ENCODE measurements around the gene ADD1. TPM values are rescaled to one million over a fixed set of nuclear protein-coding genes. Genes with fewer than 3 reads are reported as not detected.

The ADD1 gene
- total and polyA plus RNA-seq, 2 of the 13 experiments (the other 11 are each of a cell fraction or from before 2014, with no cell fraction given): 73.9 to 122 TPM

- Histone ChIP-seq H2AFZ (ENCODE audit: low read length) (no peak overlapping the region), H3K9ac (ENCODE audit: insufficient read depth, low read depth, low read length) (no peak overlapping the region), H3K36me3 (replicated peaks in 1 of 2; ENCODE audit: control insufficient read depth in 1 of 2, insufficient read depth in 2 of 2, low read length in 2 of 2) (peaks cover 49 to 86% of the 10 kb centered on the region in 2 experiments), H3K4me1 (ENCODE audit: insufficient read depth, low read length) (peaks cover 14% of the 10 kb centered on the region; the same call in 1 of the 2 replicates), H4K20me1 (ENCODE audit: insufficient read depth, low read length) (peaks cover 9% of the 10 kb centered on the region; the same call in 1 of the 2 replicates), H3K4me2 (ENCODE audit: low read depth, low read length) (no peak overlapping the region), H3K27ac (ENCODE audit: extremely low read length, insufficient read depth, low read length) (no peak overlapping the region), H3K4me3 (replicated peaks in 1 of 3; ENCODE audit: insufficient read depth in 1 of 3, low read depth in 2 of 3, low read length in 3 of 3) (no peak overlapping the region), H3K79me2 (ENCODE audit: insufficient read depth, low read length) (no peaks in the 10 kb centered on the region), H3K9me3 (ENCODE audit: low read length) (no peaks in the 10 kb centered on the region), H3K27me3 (ENCODE audit: control insufficient read depth in 1 of 2, insufficient read depth in 2 of 2, low read length in 2 of 2) (no peaks in the 10 kb centered on the region)
- CTCF ChIA-PET (ENCODE audit: low intra/inter-chr PET ratio, low total read pairs): interaction anchor here (1.5 kb wide), 1 partner anchor 87 kb away, joined by 5 read pairs; no protein-coding TSS in a partner anchor
- DNase-seq (ENCODE audit: low spot score) (no peak), FAIRE-seq (no peak), ATAC-seq (no peak)
- no peak for TF ChIP-seq CBX2 (IDR thresholded peaks at IDR 0.05; ENCODE audit: low read depth, low read length)
- no peak for TF ChIP-seq CBX2 (CRISPR knock-in tag; IDR thresholded peaks at IDR 0.05; ENCODE audit: low read depth)
- no peak for TF ChIP-seq CBX1 (IDR thresholded peaks at IDR 0.05; ENCODE audit: low read depth)
- no peak for TF ChIP-seq RNF2 (conservative IDR thresholded peaks at IDR 0.05; ENCODE audit: low read depth)
- TF ChIP-seq ZNF282 (IDR thresholded peaks at IDR 0.05; ENCODE audit: partially characterized antibody): no peak
- TF ChIP-seq BRF2 (CRISPR knock-in tag; IDR thresholded peaks at IDR 0.05): no peak
- no peak for TF ChIP-seq EED (CRISPR knock-in tag; IDR thresholded peaks at IDR 0.05)
- TF ChIP-seq ZNF3 (CRISPR knock-in tag; IDR thresholded peaks at IDR 0.05): no peak
- no peak for TF ChIP-seq TEF (CRISPR knock-in tag; IDR thresholded peaks at IDR 0.05)
- TF ChIP-seq ZNF788 (CRISPR knock-in tag; IDR thresholded peaks at IDR 0.05; ENCODE audit: borderline replicate concordance): no peak
- POLR2A ChIA-PET: no interaction called here
- WGBS (ENCODE audit: low lambda C conversion rate): 98% methylated on average over 10 of the region's 11 CpGs
- BruUV-seq (replicated peaks): no TSS peak
- intact Hi-C loops (cut with micrococcal nuclease; ENCODE audit: unreplicated experiment): no loop called here
- in situ Hi-C loops (cut with HindIII; ENCODE audit: extremely low pct_ligation_motif_present, low pct_unique_long_range_greater_than_20kb): no loop called here
These were observed 106.1 kb downstream of the ADD1 start for GRCh38 chr4:2949782-2950125.
